ENCODE measurements around the gene IL16.

Gene IL16

DNA sequence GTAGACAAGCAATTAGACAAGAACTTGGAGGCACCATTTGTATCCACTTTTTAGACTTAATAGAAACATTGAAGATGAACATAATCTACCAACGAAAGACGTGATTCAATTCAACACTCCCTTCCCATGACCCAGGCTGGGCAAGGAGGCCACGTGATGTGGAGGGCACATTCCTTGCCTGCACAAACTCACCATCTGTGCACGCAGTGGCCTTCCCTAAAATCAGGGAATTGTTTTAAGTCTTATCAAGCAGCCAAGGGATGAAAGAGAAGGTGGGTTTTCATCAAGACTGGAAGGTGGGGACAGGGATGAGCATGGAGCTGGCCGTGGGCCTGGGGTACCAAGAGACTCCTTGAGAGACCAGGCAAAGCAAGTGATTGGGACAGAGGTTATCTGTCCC, 113.8 kb downstream of the IL16 start:
- no peak for TF ChIP-seq EZH2 (IDR thresholded peaks at IDR 0.05; ENCODE audit: borderline replicate concordance, low read depth, low read length, severe bottlenecking)
- TF ChIP-seq, protein P1, sequence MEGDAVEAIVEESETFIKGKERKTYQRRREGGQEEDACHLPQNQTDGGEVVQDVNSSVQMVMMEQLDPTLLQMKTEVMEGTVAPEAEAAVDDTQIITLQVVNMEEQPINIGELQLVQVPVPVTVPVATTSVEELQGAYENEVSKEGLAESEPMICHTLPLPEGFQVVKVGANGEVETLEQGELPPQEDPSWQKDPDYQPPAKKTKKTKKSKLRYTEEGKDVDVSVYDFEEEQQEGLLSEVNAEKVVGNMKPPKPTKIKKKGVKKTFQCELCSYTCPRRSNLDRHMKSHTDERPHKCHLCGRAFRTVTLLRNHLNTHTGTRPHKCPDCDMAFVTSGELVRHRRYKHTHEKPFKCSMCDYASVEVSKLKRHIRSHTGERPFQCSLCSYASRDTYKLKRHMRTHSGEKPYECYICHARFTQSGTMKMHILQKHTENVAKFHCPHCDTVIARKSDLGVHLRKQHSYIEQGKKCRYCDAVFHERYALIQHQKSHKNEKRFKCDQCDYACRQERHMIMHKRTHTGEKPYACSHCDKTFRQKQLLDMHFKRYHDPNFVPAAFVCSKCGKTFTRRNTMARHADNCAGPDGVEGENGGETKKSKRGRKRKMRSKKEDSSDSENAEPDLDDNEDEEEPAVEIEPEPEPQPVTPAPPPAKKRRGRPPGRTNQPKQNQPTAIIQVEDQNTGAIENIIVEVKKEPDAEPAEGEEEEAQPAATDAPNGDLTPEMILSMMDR (IDR thresholded peaks at IDR 0.05; ENCODE audit: borderline replicate concordance, extremely low read depth, low read length, poor library complexity, severe bottlenecking): no peak
- no peak overlapping the region for H2AFZ ChIP-seq (ENCODE audit: low read depth, low read length)
- DNase-seq (no peak), ATAC-seq (ENCODE audit: insufficient read depth, low read depth) (no peak)
- H4K20me1 ChIP-seq (ENCODE audit: insufficient read depth, low read length): peaks cover 5% of the 10 kb centered on the region
- H3K9ac ChIP-seq (ENCODE audit: low read depth, low read length): no peak overlapping the region
- no peaks in the 10 kb centered on the region for H3K79me2 ChIP-seq (ENCODE audit: insufficient read depth, low read length)
- H3K27ac ChIP-seq (ENCODE audit: low read length): no peak overlapping the region
- H3K27me3 ChIP-seq (ENCODE audit: insufficient read depth, low read length, poor library complexity): no peaks in the 10 kb centered on the region
- H3K4me2 ChIP-seq (ENCODE audit: insufficient read depth, low read length): no peak overlapping the region
- H3K9me3 ChIP-seq (ENCODE audit: insufficient read depth, low read length, severe bottlenecking): no peaks in the 10 kb centered on the region
- H3K4me1 ChIP-seq (ENCODE audit: insufficient read depth, low read length): no peaks in the 10 kb centered on the region
- H3K36me3 ChIP-seq (ENCODE audit: insufficient read depth, low read length): peaks cover 91% of the 10 kb centered on the region
- no peak overlapping the region for H3K4me3 ChIP-seq (ENCODE audit: low read depth in 1 of 2, low read length in 2 of 2)

DNA sequence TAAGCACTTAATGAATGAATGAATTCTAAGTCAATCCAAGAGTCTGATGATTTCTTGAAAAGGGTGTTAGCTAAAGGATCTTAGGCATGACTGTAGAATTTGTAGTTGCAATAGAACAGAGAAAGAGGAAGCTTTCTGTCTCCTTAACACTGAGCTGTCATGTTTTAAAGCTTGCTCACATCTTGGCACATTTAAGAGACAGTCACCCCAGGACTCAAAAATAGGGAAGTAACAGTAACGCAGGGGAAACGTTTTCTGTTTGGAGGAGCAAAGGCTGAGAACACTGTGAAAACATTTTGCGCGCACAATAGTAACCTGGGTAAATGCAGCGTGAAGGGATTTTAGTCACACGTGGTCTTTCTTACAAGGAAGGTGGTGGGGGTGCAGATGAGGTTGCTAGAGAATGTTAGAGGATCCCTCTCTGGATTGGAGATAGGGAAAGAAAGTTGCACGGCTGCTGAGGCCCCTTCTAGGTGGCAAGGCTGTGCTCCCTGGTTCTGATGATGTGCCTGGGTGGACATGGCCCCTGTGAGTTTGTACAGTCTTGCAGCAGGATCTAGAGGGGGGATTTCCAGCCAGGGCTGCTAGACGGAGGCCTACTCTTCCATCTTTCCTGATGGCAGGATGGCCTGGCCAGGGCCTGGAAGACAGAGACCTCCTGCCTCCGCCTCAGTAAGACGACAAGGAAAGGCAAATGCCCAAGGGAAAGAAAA, 115.2 kb downstream of the IL16 start:
- Histone ChIP-seq H3K27me3 (ENCODE audit: insufficient read depth, low read length, poor library complexity) (no peaks in the 10 kb centered on the region), H3K27ac (ENCODE audit: low read length) (no peak overlapping the region), H3K9ac (ENCODE audit: low read depth, low read length) (no peak overlapping the region), H3K9me3 (ENCODE audit: insufficient read depth, low read length, severe bottlenecking) (no peaks in the 10 kb centered on the region), H3K4me3 (ENCODE audit: low read depth in 1 of 2, low read length in 2 of 2) (no peak overlapping the region), H3K79me2 (ENCODE audit: insufficient read depth, low read length) (no peaks in the 10 kb centered on the region), H2AFZ (ENCODE audit: low read depth, low read length) (no peak overlapping the region), H3K4me1 (ENCODE audit: insufficient read depth, low read length) (no peaks in the 10 kb centered on the region), H4K20me1 (ENCODE audit: insufficient read depth, low read length) (no peaks in the 10 kb centered on the region; the same call in 1 of the 2 replicates), H3K4me2 (ENCODE audit: insufficient read depth, low read length) (no peak overlapping the region), H3K36me3 (ENCODE audit: insufficient read depth, low read length) (peaks cover 81% of the 10 kb centered on the region)
- DNase-seq (no peak), ATAC-seq (ENCODE audit: insufficient read depth, low read depth) (no peak)
- TF ChIP-seq, protein P1 (IDR thresholded peaks at IDR 0.05; ENCODE audit: borderline replicate concordance, extremely low read depth, low read length, poor library complexity, severe bottlenecking): no peak
- no peak for TF ChIP-seq EZH2 (IDR thresholded peaks at IDR 0.05; ENCODE audit: borderline replicate concordance, low read depth, low read length, severe bottlenecking)

DNA sequence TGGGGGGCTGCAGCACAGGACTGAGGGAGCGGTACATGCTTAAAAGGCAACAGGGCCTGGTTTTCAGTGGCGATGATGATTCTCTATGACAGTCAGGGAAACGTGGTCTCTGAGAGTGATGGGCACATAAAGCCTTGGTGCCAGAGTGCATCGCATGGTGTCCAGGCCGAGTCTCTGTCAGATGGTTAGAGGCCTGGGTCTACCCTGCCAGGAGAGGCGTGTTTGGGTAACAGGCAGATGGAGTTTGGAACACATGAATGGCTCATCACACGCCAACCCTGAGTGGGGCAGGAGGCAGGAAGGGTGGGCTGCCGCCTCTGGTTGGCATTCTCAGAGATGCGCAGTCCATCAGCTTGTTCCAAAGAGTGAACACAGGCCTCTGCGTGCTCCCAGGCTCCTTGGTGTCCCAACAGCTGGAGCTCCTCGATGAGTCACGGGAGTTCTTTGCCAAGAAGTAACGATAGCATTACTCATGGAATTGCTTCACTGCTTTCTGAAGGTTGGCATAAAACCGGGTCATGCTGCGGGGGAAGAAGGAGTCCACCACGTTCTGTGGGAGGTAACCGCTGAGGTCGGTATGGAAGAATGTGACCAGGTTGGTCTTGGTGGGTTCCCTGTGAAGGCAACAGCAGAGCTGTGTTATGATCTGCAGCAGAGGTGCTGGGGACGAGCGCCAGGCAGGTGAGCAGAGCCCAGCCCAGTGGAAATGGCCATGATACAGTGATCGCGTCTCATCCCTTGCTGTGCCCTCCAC, 116.3 kb downstream of the IL16 start:
- Histone ChIP-seq H4K20me1 (ENCODE audit: insufficient read depth, low read length) (no peaks in the 10 kb centered on the region), H2AFZ (ENCODE audit: low read depth, low read length) (no peak overlapping the region), H3K27me3 (ENCODE audit: insufficient read depth, low read length, poor library complexity) (no peaks in the 10 kb centered on the region), H3K9me3 (ENCODE audit: insufficient read depth, low read length, severe bottlenecking) (no peaks in the 10 kb centered on the region), H3K4me3 (ENCODE audit: low read depth in 1 of 2, low read length in 2 of 2) (no peak overlapping the region), H3K27ac (ENCODE audit: low read length) (no peak overlapping the region), H3K36me3 (ENCODE audit: insufficient read depth, low read length) (peaks cover 78% of the 10 kb centered on the region), H3K79me2 (ENCODE audit: insufficient read depth, low read length) (no peaks in the 10 kb centered on the region), H3K9ac (ENCODE audit: low read depth, low read length) (no peak overlapping the region), H3K4me1 (ENCODE audit: insufficient read depth, low read length) (no peaks in the 10 kb centered on the region), H3K4me2 (ENCODE audit: insufficient read depth, low read length) (no peak overlapping the region)
- DNase-seq (no peak), ATAC-seq (ENCODE audit: insufficient read depth, low read depth) (no peak)
- TF ChIP-seq, protein P1 (IDR thresholded peaks at IDR 0.05; ENCODE audit: borderline replicate concordance, extremely low read depth, low read length, poor library complexity, severe bottlenecking): no peak
- TF ChIP-seq EZH2 (IDR thresholded peaks at IDR 0.05; ENCODE audit: borderline replicate concordance, low read depth, low read length, severe bottlenecking): no peak

All from DND-41 (cell line).